GM18868 (cell line): ENCODE results near the gene TET2.
"Not testable (repeated sequence)": the region's sequence is repeated elsewhere in the genome, so short reads cannot be mapped to it uniquely, and the experiment has no call there.

Experiments used
- ATAC-seq: cut with Tn5 transposase; IDR thresholded peaks from one replicate; pipeline ENCODE4 v1.9.1; 2021; ENCODE audit warnings: mild to moderate bottlenecking, moderate library complexity; ENCODE audit not compliant: unreplicated experiment

TET2 gene

DNA sequence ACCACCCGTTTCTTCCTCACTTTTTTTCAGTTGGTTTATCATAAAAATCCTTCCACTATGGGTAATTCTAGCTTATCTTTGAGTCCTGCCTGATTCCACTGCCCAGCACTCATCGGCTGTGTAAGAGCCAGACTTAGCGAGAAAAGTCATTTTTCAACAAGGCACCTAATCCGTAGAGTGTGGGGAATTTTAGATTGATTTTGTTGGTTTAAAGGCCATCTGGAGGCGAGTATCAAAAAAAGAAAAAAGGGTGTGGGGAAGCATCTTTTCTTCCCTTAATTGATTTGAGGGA, 134.4 kb downstream of the TET2 start:
- ATAC-seq: no peak

DNA sequence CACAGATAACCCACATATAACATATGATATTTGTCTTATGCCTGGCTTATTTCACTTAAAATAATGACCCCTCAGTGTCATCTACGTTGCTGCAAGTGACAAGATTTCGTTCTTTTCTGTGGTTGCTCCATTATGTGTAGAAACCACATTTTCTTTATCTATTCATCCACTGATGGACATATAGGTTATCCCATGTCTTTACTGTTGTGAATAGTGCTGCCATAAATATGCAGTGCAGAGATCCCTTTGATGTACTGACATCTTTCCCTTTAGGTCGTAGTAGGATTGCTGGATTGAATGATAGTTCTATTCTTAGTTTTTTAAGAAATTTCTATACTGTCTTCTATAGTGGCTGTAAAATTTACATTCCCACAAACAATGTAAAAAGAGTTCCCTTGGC, 135.8 kb downstream of the TET2 start:
- ATAC-seq: no peak

DNA sequence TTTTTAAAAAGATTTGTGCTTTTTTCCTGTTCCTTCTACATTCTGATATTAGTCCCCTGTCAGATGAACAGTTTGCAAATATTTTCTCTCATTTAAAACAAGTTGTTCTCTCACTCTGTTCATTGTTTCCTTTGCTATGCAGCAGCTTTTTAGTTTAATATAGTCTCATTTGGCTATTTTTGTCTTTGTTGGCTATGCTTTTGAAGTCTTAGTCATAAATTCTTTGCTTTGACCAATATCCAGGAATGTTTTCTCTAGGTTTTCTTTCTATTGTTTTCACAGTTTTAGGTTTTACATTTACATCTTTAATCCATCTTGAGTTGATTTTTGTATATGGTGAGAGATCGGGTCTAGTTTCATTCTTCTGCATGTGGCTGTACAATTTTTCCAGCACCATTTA, 136.8 kb downstream of the TET2 start:
- ATAC-seq: no peak

DNA sequence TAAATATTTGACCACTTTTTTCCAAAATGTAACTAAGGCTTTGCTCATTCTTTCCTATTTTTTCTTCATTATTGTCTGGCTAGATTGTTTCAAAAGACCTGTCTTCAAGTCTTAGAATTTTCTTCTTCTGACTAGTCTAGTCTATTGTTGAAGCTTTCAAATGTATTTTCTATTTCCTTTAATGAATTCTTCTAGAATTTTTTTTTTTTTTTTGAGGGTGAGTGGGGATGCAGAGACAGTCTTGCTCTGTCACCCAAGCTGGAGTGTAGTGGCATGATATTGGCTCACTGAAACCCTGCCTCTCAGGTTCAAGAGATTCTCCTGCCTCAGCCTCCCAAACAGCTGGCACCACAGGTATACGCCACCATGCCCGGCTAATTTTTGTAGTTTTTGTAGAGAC, 141.4 kb downstream of the TET2 start:
- no peak for ATAC-seq

DNA sequence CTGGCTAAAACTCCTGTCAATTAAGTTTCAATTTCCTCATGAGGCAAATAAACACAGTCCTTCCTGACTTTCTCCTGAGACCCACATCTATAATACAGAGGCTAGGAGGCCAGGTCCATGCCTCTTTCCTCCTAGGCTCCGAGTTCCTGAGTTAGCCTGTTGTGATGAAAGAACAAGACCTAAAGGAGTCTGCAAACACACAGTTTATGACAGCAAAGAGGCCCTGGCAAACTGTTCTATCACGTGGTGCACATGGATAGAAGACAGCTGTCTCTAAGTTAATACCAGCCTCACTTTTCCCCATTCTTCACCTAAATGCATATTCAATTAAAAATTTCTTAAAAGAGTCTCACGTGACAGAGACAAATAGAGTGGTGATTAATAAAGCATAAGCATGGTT, 145.2 kb downstream of the TET2 start:
- ATAC-seq: no peak

DNA sequence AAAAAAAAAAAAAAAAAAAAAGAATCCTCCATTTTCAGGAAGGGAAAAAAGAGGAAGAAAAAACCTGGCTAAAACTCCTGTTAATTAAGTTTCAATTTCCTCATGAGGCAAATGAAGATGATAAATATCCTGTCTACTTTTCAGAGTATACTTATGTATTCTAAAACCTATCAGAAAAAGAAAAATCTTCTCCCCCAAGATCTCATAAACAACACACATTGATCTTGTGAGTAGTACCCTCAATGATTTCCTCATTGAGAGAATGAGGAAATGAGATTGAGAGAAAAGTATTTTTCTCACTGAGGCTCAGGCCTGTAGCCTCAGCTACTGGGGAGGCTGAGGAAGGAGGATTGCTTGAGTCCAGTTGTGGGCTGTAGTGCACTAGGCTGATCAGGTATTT, 146.7 kb downstream of the TET2 start:
- no peak for ATAC-seq

DNA sequence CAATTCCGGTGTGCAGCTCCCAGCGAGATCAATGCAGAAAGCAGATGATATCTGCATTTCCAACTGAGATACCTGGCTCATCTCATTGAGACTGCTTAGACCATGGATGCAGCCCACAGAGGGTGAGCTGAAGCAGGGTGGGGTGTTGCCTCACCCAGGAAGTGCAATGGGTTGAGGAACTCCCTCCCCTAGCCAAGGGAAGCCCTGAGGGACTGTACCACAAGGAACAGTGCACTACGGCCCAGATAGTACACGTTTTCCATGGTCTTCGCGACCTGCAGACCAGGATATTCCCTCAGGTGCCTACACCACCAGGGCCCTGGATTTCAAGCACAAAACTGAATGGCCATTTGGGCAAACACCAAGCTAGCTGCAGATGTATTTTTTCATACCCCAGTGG, 150.0 kb downstream of the TET2 start:
- no peak for ATAC-seq

DNA sequence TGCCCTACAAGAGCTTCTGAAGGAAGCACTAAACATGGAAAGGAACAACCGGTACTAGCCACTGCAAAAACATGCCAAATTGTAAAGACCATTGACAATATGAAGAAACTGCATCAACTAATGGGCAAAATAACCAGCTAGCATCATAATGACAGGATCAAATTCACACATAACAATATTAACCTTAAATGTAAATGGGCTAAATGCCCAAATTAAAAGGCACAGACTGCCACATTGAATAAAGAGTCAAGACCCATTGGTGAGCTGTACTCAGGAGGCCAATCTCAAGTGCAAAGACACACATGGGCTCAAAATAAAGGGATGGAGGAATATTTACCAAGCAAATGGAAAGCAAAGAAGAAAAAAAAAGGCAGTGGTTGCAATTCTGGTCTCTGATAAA, 152.4 kb downstream of the TET2 start:
- ATAC-seq: not testable (repeated sequence)

DNA sequence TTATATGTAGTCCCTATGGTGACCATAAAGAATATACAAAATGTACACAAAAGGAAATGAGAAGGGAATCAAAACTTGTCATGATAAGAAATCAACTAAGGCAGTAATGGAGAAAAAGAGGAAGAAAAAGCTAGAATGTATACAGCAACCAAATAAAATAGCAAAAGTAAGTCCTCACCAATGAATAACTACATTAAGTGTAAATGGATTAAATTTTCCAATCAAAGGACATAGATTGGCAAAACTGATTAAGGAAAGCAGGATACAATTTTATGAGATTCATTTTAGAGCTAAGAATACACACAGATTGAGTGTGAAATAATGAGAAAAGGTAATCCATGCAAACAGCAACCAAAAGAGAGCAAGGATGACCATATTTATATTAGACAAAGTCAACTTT, 157.4 kb downstream of the TET2 start:
- no peak for ATAC-seq

DNA sequence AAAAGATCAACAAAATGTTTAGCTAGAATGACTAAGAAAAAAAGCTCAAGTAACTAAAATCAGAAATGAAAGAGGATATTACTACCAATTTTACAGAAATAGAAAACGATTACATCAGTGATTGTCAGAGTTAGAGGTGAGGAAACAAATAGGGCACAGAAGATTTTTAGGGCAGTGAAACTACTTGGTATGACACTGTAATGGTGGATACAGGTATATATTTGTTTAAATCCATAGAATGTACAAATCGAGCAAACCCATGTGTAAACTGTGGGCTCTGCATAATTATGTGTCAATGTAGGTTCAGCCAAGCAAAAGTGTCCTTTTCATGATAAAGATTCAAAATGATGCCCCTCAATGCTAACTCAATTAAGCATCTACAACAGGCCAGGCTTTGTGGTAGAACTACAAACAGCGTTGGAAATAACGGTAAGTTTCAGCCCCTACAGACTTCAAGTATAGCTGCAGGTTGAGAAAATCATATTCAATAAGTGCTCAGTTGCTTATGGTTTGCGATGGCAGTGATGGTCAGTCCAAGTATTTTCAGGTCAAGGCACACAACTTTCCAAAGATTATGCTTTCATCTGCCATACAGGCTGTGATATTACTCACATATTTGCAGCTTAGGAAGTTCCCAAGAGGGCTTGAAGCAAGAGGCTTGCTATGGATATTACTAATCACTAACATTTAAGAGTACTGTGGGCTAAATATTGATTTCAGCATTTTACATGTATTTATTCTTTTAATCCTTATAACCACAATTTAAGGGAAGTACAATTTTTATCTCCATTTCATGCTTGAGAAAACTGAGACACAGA, 158.6 kb downstream of the TET2 start:
- peak; percentile 41 for ATAC-seq

DNA sequence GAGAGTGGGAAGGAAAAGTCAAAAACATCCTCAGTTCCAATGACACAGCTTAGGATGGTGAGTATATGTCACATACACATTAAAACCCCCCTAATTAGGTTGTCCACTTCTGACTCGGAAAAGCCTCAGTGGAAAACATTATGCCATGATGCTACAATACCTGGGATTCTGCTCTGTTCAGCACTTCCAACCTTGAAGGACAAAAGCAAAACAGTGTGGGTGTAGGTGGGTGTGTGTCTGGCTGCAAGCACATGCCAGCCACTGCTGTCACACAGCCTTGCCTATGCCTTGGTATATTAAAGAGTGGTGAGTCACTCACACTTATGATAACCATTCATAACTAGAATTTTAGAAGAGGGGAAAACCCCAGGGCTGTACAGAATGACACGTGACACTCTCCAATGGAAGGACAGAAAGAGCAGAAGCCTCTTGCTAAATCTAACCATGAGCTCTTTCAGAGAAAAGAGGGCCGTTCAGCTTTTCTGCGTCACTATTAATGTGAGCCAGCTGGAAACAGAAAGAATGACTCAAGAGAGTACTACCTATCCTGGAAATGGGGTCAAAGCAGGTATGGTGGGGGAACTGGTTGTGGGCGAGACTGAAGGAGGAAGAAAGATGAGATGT, 159.6 kb downstream of the TET2 start:
- ATAC-seq: peak; percentile 91

DNA sequence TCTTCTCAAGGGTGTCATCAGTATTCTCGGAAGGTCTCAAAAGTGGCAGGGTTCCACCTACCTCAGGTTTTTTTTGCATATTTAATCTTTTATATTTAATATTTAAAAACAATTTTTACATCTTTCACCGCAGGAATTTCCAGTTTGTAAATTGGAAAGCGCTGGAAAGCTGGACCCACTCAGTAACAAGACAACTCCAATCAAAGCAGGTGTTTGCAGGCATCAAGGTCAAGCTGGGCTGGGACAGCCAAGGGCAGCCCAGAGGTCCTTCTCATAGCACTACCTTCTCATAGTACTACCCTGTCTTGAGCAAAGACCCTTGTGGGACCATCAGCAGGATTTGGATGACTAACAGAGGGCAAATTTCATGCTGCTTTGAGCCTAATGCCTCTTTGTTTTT, 160.1 kb downstream of the TET2 start:
- ATAC-seq: no peak

DNA sequence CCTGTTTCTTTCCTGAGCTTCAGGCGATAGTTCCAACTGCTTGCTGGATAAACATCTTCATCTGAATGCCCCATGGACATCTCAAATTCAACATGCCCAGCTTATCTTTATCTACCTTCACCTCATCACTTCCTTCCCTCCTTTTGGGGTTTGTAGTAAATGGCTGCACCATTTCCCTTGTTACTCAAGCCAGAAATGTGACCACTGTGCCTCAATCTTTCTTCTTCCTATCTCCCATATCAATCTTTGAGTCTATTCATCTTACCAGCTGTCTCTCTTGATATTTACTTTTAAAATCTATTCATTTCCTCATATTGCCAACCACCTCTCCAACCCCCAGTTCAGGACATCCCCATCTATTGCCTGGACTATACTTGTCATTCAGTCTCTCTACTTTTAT, 171.8 kb downstream of the TET2 start:
- ATAC-seq: no peak

DNA sequence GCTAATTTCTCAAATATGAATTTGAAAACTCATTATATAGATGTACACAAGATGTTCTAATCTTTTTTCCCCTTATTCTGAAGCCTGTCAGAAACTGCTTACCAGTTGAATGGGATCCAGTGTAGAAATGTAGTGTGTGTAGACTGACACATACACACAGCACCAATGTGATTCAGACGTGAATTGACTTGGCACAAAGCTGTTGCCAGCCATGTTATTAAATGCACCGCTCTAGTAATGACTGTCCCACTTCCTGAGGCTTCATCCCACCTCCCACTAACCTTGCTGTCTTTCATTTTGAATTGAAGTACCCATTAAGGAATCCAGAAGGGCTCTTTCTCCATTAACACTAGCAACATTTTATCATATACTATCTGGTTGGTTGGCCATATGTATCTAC, 180.5 kb downstream of the TET2 start:
- no peak for ATAC-seq

DNA sequence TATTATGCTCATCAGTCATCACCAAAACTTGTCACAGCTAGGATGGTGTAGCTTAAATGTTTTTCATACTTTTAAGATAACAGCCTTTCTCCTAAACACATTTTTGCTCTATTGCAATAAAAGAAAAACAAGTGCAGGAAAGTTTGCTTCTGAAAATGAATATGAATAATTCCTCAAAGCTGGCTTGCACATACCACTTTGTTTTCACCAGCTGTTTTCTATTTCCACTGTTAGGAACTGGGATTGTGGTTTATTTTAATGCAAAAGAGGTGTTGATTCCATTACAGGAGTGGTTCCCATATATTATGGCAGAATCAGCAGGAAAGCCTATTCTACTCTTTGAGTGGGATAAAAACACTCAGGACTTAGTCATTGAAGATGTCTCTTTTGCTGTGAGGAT, 181.3 kb downstream of the TET2 start:
- ATAC-seq: no peak

DNA sequence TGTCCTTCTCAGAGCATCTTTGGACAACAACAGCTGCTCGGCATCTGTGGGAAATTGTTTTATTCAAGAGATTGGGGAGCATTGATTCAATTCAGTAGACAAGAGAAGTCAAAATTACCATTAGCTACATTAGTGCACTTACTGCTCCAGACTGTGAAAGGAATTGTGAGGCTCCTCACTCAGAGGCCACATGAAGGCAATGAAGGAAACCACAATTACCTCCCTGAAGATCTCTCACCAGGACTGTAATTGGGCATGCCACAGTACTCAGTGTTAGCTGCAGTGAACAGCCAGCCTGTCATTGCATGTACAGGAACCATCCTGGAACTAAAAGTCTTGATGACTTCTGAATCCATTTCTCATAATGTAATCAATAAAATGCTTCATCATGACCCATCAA, 182.4 kb downstream of the TET2 start:
- no peak for ATAC-seq
